Neural progenitor cell (in vitro differentiated cells): ENCODE data around the gene DENND5A.

Experiments
- CTCF ChIP-seq: fragments of 200-600 bp; sonication (generic); IDR thresholded peaks from 2 replicates; pipeline ENCODE4 v1.5.1; 2017; ENCODE audit warnings: antibody characterized with exemption, mild to moderate bottlenecking
- EZH2 ChIP-seq: fragments of 200-600 bp; sonication (generic); IDR thresholded peaks from 2 replicates; pipeline ENCODE4 v1.6.1; 2017; ENCODE audit warnings: antibody characterized with exemption, mild to moderate bottlenecking, moderate library complexity
- EZH2phosphoT487 ChIP-seq: fragments of 200-600 bp; sonication (generic); IDR thresholded peaks from 2 replicates; pipeline ENCODE4 v1.6.1; 2017; ENCODE audit warnings: antibody characterized with exemption

GRCh38 chr11:9232482-9232881, 32.7 kb downstream of the DENND5A start:
- TF ChIP-seq CTCF (no peak), EZH2 (no peak), EZH2phosphoT487 (no peak)
